OCI-LY1 (cell line): Measurements from ENCODE around the gene AMY2A.
"Not testable (repeated sequence)": the region's sequence is repeated elsewhere in the genome, so short reads cannot be mapped to it uniquely, and the experiment has no call there.

Experiments
- CTCF ChIP-seq: fragments of 200-600 bp; sonication (generic), shearing (Covaris generic); IDR thresholded peaks from 2 replicates; pipeline ENCODE4 v1.5.1; 2017; ENCODE audit warnings: mild to moderate bottlenecking, antibody characterized with exemption, low read length, moderate library complexity, mixed read lengths
- EZH2 ChIP-seq: fragments of 200-600 bp; sonication (generic), shearing (Covaris generic); IDR thresholded peaks from 2 replicates; pipeline ENCODE4 v1.8.0; 2017; ENCODE audit warnings: borderline replicate concordance, mixed run types, mild to moderate bottlenecking, antibody characterized with exemption, low read length, moderate library complexity, mixed read lengths

GRCh38 chr1:103650889-103651288 lies 33.7 kb downstream of the AMY2A start:
- TF ChIP-seq CTCF, EZH2: not testable (repeated sequence)
